ENCODE measurements around the gene VEGFC.

DNA sequence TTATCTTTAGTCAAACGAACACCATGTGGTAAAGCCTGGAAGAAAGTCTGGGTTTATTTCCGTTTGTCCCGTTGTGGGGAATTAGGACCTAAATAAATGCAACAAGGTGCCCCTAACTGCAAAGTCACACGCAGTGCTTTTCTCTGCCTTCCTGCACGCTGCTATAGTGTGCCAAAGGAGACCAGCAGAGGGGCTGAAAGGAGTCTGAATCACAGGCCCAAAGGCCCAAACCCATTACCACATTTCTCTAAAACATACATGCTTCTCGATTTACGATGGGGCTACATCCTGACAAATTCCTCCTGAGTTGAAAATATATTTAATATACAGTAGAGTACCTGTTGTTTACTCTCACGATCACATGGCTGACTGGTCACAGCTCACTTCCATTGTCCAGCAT, 4.5 kb downstream of the VEGFC start:
- TF ChIP-seq, protein P1, sequence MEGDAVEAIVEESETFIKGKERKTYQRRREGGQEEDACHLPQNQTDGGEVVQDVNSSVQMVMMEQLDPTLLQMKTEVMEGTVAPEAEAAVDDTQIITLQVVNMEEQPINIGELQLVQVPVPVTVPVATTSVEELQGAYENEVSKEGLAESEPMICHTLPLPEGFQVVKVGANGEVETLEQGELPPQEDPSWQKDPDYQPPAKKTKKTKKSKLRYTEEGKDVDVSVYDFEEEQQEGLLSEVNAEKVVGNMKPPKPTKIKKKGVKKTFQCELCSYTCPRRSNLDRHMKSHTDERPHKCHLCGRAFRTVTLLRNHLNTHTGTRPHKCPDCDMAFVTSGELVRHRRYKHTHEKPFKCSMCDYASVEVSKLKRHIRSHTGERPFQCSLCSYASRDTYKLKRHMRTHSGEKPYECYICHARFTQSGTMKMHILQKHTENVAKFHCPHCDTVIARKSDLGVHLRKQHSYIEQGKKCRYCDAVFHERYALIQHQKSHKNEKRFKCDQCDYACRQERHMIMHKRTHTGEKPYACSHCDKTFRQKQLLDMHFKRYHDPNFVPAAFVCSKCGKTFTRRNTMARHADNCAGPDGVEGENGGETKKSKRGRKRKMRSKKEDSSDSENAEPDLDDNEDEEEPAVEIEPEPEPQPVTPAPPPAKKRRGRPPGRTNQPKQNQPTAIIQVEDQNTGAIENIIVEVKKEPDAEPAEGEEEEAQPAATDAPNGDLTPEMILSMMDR (IDR thresholded peaks at IDR 0.05) = no peak
- TF ChIP-seq POLR2A (IDR thresholded peaks at IDR 0.05) = no peak
